ENCODE data around the gene SLC30A9. TPM values are rescaled to one million over a fixed set of nuclear protein-coding genes. Genes with fewer than 3 reads are reported as not detected.

Gene SLC30A9
- total and polyA plus RNA-seq, 2 donors from 2014 or later, result 52.3 to 70.8 TPM

GRCh38 chr4:41944089-41944488 lies 46.2 kb upstream of the SLC30A9 start:
- TF ChIP-seq, protein P1, sequence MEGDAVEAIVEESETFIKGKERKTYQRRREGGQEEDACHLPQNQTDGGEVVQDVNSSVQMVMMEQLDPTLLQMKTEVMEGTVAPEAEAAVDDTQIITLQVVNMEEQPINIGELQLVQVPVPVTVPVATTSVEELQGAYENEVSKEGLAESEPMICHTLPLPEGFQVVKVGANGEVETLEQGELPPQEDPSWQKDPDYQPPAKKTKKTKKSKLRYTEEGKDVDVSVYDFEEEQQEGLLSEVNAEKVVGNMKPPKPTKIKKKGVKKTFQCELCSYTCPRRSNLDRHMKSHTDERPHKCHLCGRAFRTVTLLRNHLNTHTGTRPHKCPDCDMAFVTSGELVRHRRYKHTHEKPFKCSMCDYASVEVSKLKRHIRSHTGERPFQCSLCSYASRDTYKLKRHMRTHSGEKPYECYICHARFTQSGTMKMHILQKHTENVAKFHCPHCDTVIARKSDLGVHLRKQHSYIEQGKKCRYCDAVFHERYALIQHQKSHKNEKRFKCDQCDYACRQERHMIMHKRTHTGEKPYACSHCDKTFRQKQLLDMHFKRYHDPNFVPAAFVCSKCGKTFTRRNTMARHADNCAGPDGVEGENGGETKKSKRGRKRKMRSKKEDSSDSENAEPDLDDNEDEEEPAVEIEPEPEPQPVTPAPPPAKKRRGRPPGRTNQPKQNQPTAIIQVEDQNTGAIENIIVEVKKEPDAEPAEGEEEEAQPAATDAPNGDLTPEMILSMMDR (IDR thresholded peaks at IDR 0.05; ENCODE audit: borderline replicate concordance, extremely low read depth, insufficient read depth), result no peak
- FAIRE-seq (no peak), DNase-seq (no peak)
- Histone ChIP-seq H3K9ac (ENCODE audit: low read length in 3 of 3) (no peak overlapping the region), H3K27me3 (ENCODE audit: control insufficient read depth, insufficient read depth, low read length) (no peaks in the 10 kb centered on the region), H3K4me3 (ENCODE audit: low read length in 3 of 3) (no peak overlapping the region), H3K27ac (ENCODE audit: low read depth in 2 of 2, low read length in 2 of 2) (no peak overlapping the region), H3K9me3 (ENCODE audit: control insufficient read depth in 2 of 3, insufficient read depth in 1 of 3, low read length in 3 of 3) (no peaks in the 10 kb centered on the region), H3K4me1 (ENCODE audit: control insufficient read depth in 2 of 3, insufficient read depth in 2 of 3, low read depth in 1 of 3, low read length in 3 of 3) (no peaks in the 10 kb centered on the region), H3K36me3 (ENCODE audit: control insufficient read depth in 2 of 3, insufficient read depth in 3 of 3, low read length in 3 of 3) (peaks cover 1 to 9% (median 4%) of the 10 kb centered on the region in 3 donors)
- intact Hi-C loops (cut with DNase I), result no loop called here

DNA sequence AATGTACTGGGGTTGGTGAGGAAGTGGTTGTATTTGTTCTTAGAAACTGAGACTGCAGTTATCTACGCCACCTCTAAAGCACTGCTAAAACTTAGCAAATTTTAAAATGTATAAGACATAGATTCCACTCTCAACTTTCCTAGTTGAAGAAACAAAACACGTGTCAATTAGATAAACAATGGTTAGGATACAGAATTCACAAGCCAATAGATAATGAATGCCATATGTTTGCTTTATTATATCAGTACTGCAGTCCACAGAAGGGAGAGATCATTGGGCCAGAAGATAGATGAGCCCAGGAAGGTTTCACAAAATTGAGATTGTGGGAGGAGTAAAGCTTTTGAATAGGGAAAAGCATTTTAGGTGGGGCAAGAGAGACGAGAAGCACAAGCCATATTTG lies 40.8 kb upstream of the SLC30A9 start:
- no peak overlapping the region for H3K9ac ChIP-seq (ENCODE audit: low read length in 3 of 3)
- H3K27ac ChIP-seq (ENCODE audit: low read depth in 2 of 2, low read length in 2 of 2), result no peak overlapping the region
- intact Hi-C loops (cut with DNase I), result no loop called here
- no peak for DNase-seq
- FAIRE-seq, result no peak
- no peaks in the 10 kb centered on the region for H3K4me1 ChIP-seq (ENCODE audit: control insufficient read depth in 2 of 3, insufficient read depth in 2 of 3, low read depth in 1 of 3, low read length in 3 of 3)
- TF ChIP-seq, protein P1 (IDR thresholded peaks at IDR 0.05; ENCODE audit: borderline replicate concordance, extremely low read depth, insufficient read depth), result no peak
- H3K27me3 ChIP-seq (ENCODE audit: control insufficient read depth, insufficient read depth, low read length), result no peaks in the 10 kb centered on the region
- H3K9me3 ChIP-seq (ENCODE audit: control insufficient read depth in 2 of 3, insufficient read depth in 1 of 3, low read length in 3 of 3), result no peaks in the 10 kb centered on the region
- no peak overlapping the region for H3K4me3 ChIP-seq (ENCODE audit: low read length in 3 of 3)
- H3K36me3 ChIP-seq (ENCODE audit: control insufficient read depth in 2 of 3, insufficient read depth in 3 of 3, low read length in 3 of 3), result peaks cover 0 to 20% (median 10%) of the 10 kb centered on the region in 3 donors

DNA sequence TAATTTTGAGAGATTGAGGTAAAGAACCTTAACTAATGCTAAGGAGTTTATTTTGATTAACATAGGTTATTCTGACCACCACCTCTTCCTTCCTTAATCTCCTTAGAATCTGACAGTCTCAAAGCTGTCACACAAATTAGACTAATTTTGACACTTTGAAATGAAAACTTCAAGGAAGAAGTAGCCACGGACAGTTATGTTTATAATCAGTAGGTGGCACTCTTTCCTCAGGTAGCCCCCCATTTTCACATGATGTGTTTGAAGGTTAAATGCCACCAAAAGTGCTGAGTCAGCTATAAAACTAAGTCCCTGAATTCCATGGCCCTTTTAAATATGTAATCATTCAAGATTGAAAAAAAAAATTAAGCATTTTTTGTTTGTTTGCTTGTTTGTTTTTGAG lies 32.7 kb upstream of the SLC30A9 start:
- no peaks in the 10 kb centered on the region for H3K9me3 ChIP-seq (ENCODE audit: control insufficient read depth in 2 of 3, insufficient read depth in 1 of 3, low read length in 3 of 3)
- H3K36me3 ChIP-seq (ENCODE audit: control insufficient read depth in 2 of 3, insufficient read depth in 3 of 3, low read length in 3 of 3), result peaks cover 0 to 7% (median 0%) of the 10 kb centered on the region in 3 donors
- H3K27me3 ChIP-seq (ENCODE audit: control insufficient read depth, insufficient read depth, low read length), result no peaks in the 10 kb centered on the region
- H3K4me1 ChIP-seq (ENCODE audit: control insufficient read depth in 2 of 3, insufficient read depth in 2 of 3, low read depth in 1 of 3, low read length in 3 of 3), result no peaks in the 10 kb centered on the region
- TF ChIP-seq, protein P1 (IDR thresholded peaks at IDR 0.05; ENCODE audit: borderline replicate concordance, extremely low read depth, insufficient read depth), result peak; percentile 48
- FAIRE-seq (peak; percentile 91), DNase-seq (peak in 2 of 5 donors; percentile 34 to 40)
- no peak overlapping the region for H3K9ac ChIP-seq (ENCODE audit: low read length in 3 of 3)
- H3K27ac ChIP-seq (ENCODE audit: low read depth in 2 of 2, low read length in 2 of 2), result no peak overlapping the region
- intact Hi-C loops (cut with DNase I), result no loop called here
- no peak overlapping the region for H3K4me3 ChIP-seq (ENCODE audit: low read length in 3 of 3)

GRCh38 chr4:41963105-41963504 lies 27.2 kb upstream of the SLC30A9 start:
- Histone ChIP-seq H3K27ac (ENCODE audit: low read depth in 2 of 2, low read length in 2 of 2) (no peak overlapping the region), H3K4me3 (ENCODE audit: low read length in 3 of 3) (no peak overlapping the region), H3K27me3 (ENCODE audit: control insufficient read depth, insufficient read depth, low read length) (no peaks in the 10 kb centered on the region), H3K9me3 (ENCODE audit: control insufficient read depth in 2 of 3, insufficient read depth in 1 of 3, low read length in 3 of 3) (no peaks in the 10 kb centered on the region), H3K9ac (ENCODE audit: low read length in 3 of 3) (no peak overlapping the region), H3K4me1 (ENCODE audit: control insufficient read depth in 2 of 3, insufficient read depth in 2 of 3, low read depth in 1 of 3, low read length in 3 of 3) (no peaks in the 10 kb centered on the region), H3K36me3 (ENCODE audit: control insufficient read depth in 2 of 3, insufficient read depth in 3 of 3, low read length in 3 of 3) (no peaks in the 10 kb centered on the region)
- FAIRE-seq (no peak), DNase-seq (peak in 1 of 5 donors; percentile 30)
- TF ChIP-seq, protein P1 (IDR thresholded peaks at IDR 0.05; ENCODE audit: borderline replicate concordance, extremely low read depth, insufficient read depth), result no peak
- intact Hi-C loops (cut with DNase I), result no loop called here

Measured in kidney (tissue), 14 donors.